Endothelial cell of coronary artery (primary cell): ENCODE measurements around the gene ARHGEF37. TPM values are rescaled to one million over a fixed set of nuclear protein-coding genes. Genes with fewer than 3 reads are reported as not detected.

Experiments
- total RNA-seq: library from RNA; depleted of rRNA; stranded (reverse); fragments of >200 nt; gene quantifications from 2 replicates; pipeline ENCODE4 v1.2.3, GENCODE V29; 2014

ARHGEF37 gene, protein sequence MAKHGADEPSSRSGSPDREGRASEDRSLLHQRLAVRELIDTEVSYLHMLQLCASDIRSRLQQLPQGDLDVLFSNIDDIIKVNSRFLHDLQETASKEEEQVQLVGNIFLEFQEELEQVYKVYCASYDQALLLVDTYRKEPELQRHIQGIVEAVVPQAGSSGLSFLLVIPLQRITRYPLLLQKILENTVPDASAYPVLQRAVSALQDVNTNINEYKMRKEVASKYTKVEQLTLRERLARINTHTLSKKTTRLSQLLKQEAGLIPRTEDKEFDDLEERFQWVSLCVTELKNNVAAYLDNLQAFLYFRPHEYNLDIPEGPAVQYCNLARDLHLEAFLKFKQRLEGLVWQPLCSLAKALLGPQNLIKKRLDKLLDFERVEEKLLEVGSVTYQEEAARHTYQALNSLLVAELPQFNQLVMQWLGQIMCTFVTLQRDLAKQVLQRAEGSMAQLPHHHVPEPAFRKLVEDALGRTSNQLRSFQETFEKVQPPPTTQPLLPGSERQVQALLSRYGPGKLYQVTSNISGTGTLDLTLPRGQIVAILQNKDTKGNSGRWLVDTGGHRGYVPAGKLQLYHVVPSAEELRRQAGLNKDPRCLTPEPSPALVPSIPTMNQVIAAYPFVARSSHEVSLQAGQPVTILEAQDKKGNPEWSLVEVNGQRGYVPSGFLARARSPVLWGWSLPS
- total RNA-seq, result 9.4 and 11.2 TPM in 2 replicates

DNA sequence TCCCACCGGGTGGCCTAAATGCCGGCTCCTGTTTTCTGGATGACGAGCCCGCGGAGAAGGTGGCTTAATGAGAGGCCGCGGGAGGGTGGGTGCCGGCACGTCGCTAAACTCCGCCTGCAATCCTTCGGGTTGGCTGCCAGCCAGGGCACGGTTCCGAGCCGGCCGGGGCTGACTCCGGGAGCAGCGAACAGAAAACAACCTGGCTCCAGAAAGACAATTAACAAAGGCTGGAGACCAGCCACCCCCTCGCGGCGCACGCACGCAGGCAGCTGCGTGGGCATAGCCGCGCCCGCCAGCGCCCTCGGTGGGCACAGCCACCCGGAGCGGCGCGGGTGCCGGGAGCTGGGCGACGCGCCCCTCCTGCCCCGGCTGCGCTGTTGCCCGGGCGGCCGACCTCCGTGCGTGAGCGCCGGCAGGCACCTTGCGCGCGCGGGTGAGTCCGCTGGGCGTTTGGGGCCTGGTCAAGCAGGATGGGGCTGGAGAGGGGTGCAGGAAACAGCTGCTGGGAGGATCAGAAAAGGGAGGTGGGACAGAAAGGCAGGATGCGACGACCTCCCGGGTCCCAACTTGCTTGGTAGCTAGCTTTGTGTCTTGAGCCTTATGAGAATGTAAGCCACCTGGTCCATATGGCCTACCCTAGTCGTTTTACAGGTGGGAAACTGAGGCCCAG is at the start of gene ARHGEF37:
TSS of gene ARHGEF37 (plus strand) at position 307 of the 670 bp plus-strand sequence. CDS start 16,272 bp downstream, outside the sequence.

DNA sequence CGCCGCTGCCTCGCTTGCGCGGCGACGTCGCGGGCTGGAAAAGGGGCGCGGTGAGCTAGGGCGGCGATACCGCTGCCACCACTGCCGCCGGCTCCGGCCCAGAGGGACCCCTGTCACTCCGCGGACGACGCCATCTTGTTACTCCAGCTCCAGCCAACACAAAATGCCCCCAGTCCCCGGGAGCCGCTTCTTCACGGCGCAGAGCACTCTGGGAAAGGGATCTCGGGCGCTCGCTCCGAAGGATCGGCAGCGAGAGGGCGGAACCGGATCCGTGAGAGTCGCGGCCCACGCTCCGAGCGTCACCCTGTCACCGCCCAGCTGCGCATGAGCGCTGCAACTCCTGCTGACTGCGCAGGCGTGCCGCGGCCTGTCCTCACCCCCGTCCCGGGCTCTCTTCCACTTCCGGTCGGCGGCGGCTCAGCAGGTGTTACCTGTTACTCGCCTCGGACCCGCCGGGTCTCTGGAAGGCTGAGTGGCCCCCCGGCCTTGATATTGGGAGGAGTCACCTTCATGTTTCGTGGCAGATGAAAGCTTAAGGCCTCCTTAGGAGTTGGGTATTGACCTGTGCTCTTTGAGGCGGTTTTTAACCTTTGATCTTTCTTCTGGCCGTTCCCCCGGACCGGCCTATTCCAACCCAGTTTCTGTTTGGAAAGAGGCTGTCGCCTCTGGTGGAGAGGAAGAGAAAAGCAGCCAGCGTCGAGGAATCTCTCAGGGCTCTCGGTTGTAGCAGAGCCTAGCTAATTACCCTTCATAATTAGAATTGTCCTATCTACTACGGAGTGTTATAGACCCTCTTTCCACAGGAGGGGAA is 29.9 kb upstream of the ARHGEF37 start, which contains the start of gene CSNK1A1:
TSS of gene CSNK1A1 (minus strand) at position 213 of the 811 bp plus-strand sequence. CDS start 475 bp downstream, outside the sequence.

Other genes starting within 250 kb of the ARHGEF37 start
- gene GRPEL2, start 236.0 kb upstream of the ARHGEF37 start, total RNA-seq, result 19.1 and 29.4 TPM in 2 replicates
- gene PCYOX1L, start 223.5 kb upstream of the ARHGEF37 start, total RNA-seq, result 8.8 and 11.4 TPM in 2 replicates
- gene IL17B, start 202.2 kb upstream of the ARHGEF37 start, total RNA-seq, result not detected in 2 replicates
- gene CSNK1A1, start 30.1 kb upstream of the ARHGEF37 start, total RNA-seq, result 520 and 526 TPM in 2 replicates
- gene PPARGC1B, start 148.8 kb downstream of the ARHGEF37 start, total RNA-seq, result 0.45 and 0.47 TPM in 2 replicates